ENCODE results near the gene KLHL14. TPM values are rescaled to one million over a fixed set of nuclear protein-coding genes. Genes with fewer than 3 reads are reported as not detected.

KLHL14 gene
- total RNA-seq, 2 donors from 2014 or later: not detected

- intact Hi-C loops (cut with DNase I): no loop called here
- ATAC-seq: no peak
Observed at GRCh38 chr18:32629981-32630700, 142.7 kb downstream of the KLHL14 start.

GRCh38 chr18:32629292-32629691 is 143.5 kb downstream of the KLHL14 start:
- intact Hi-C loops (cut with DNase I): no loop called here
- H3K27ac ChIP-seq: no peak overlapping the region
- no peaks in the 10 kb centered on the region for H3K4me1 ChIP-seq
- no peak overlapping the region for H3K4me3 ChIP-seq
- no peak for DNase-seq
- no peaks in the 10 kb centered on the region for H3K27me3 ChIP-seq
- no peaks in the 10 kb centered on the region for H3K36me3 ChIP-seq (replicated peaks in 1 of 2; ENCODE audit: insufficient read depth in 1 of 2, low read depth in 2 of 2)
- H3K9me3 ChIP-seq: no peaks in the 10 kb centered on the region
- no peak for ATAC-seq
- 79 to 90% methylated on average over 2 of the region's 2 CpGs for WGBS, 2 donors
- no peak for TF ChIP-seq POLR2A (IDR thresholded peaks at IDR 0.05)
- no peak for TF ChIP-seq CTCF (IDR thresholded peaks at IDR 0.05)

More at GRCh38 chr18:32629981-32630700, 142.7 kb downstream of the KLHL14 start:
- 74 to 75% methylated on average over 16 of the region's 16 CpGs for WGBS, 2 donors
- DNase-seq: no peak
- Histone ChIP-seq H3K4me3 (no peak overlapping the region), H3K4me1 (no peaks in the 10 kb centered on the region), H3K27me3 (no peaks in the 10 kb centered on the region), H3K9me3 (no peaks in the 10 kb centered on the region), H3K36me3 (replicated peaks in 1 of 2; ENCODE audit: insufficient read depth in 1 of 2, low read depth in 2 of 2) (no peaks in the 10 kb centered on the region), H3K27ac (no peak overlapping the region)
- TF ChIP-seq POLR2A (IDR thresholded peaks at IDR 0.05): no peak
- TF ChIP-seq CTCF (IDR thresholded peaks at IDR 0.05): no peak

GRCh38 chr18:32624182-32624723 is 148.6 kb downstream of the KLHL14 start:
- DNase-seq: no peak
- no peaks in the 10 kb centered on the region for H3K36me3 ChIP-seq (replicated peaks in 1 of 2; ENCODE audit: insufficient read depth in 1 of 2, low read depth in 2 of 2)
- TF ChIP-seq CTCF (IDR thresholded peaks at IDR 0.05) (no peak), POLR2A (IDR thresholded peaks at IDR 0.05) (no peak)
- intact Hi-C loops (cut with DNase I): no loop called here
- no peak for ATAC-seq
- no peaks in the 10 kb centered on the region for H3K27me3 ChIP-seq
- no peaks in the 10 kb centered on the region for H3K9me3 ChIP-seq
- WGBS, 2 donors: 54 to 64% methylated on average over 3 of the region's 3 CpGs
- no peaks in the 10 kb centered on the region for H3K4me1 ChIP-seq
- no peak overlapping the region for H3K27ac ChIP-seq
- H3K4me3 ChIP-seq: no peak overlapping the region

- no peaks in the 10 kb centered on the region for H3K9me3 ChIP-seq
- no peak for TF ChIP-seq POLR2A (IDR thresholded peaks at IDR 0.05)
- TF ChIP-seq CTCF (IDR thresholded peaks at IDR 0.05): no peak
- H3K27me3 ChIP-seq: no peaks in the 10 kb centered on the region
- intact Hi-C loops (cut with DNase I): no loop called here
- H3K27ac ChIP-seq: no peak overlapping the region
- no peaks in the 10 kb centered on the region for H3K36me3 ChIP-seq (replicated peaks in 1 of 2; ENCODE audit: insufficient read depth in 1 of 2, low read depth in 2 of 2)
- no peaks in the 10 kb centered on the region for H3K4me1 ChIP-seq
- DNase-seq (no peak), ATAC-seq (no peak)
- no peak overlapping the region for H3K4me3 ChIP-seq
Observed at GRCh38 chr18:32623563-32623962, 149.3 kb downstream of the KLHL14 start.

Small RNAs within 50 kb of the gene (small RNA-seq; reads per million reads assigned to genes)
- gene AC012123.2: not detected

Data from body of pancreas (tissue), 4 donors.